ENCODE measurements around the gene HTR1E. TPM values are rescaled to one million over a fixed set of nuclear protein-coding genes. Genes with fewer than 3 reads are reported as not detected.
"Not testable (repeated sequence)": the region's sequence is repeated elsewhere in the genome, so short reads cannot be mapped to it uniquely, and the experiment has no call there.

HTR1E gene
- total RNA-seq, 1 experiment from 2014 or later: not detected

GRCh38 chr6:87001494-87001893 is 64.2 kb downstream of the HTR1E start:
- no peaks in the 10 kb centered on the region for H3K9me3 ChIP-seq (ENCODE audit: low read depth, low read length, poor library complexity, severe bottlenecking)
- ChIA-PET POLR2A (ENCODE audit: low non-redundant PET) (no interaction called here), CTCF (no interaction called here)
- no peak overlapping the region for H3K27ac ChIP-seq (ENCODE audit: low read depth, low read length, poor library complexity, severe bottlenecking)
- intact Hi-C loops (cut with micrococcal nuclease; ENCODE audit: unreplicated experiment): no loop called here
- DNase-seq (ENCODE audit: low spot score): no peak
- H3K4me1 ChIP-seq (ENCODE audit: insufficient read depth, low read length, poor library complexity, severe bottlenecking): no peaks in the 10 kb centered on the region
- no peak for TF ChIP-seq CTCF (conservative IDR thresholded peaks at IDR 0.05; ENCODE audit: low read depth, low read length)
- no peak for TF ChIP-seq EZH2 (IDR thresholded peaks at IDR 0.05; ENCODE audit: borderline replicate concordance, low read depth, low read length, poor library complexity, severe bottlenecking)
- no TSS peak for BruUV-seq (replicated peaks)
- H3K4me3 ChIP-seq (ENCODE audit: low read depth, low read length, poor library complexity, severe bottlenecking): no peak overlapping the region
- H3K36me3 ChIP-seq (ENCODE audit: insufficient read depth, low read length, poor library complexity, severe bottlenecking): no peaks in the 10 kb centered on the region
- peaks cover 4% of the 10 kb centered on the region for H3K27me3 ChIP-seq (replicated peaks; ENCODE audit: insufficient read depth, low read depth, low read length, poor library complexity)

GRCh38 chr6:87002391-87002790 is 65.1 kb downstream of the HTR1E start:
- BruUV-seq (replicated peaks); H3K4me1 ChIP-seq (ENCODE audit: insufficient read depth, low read length, poor library complexity, severe bottlenecking); H3K36me3 ChIP-seq (ENCODE audit: insufficient read depth, low read length, poor library complexity, severe bottlenecking); intact Hi-C loops (cut with micrococcal nuclease; ENCODE audit: unreplicated experiment); POLR2A ChIA-PET (ENCODE audit: low non-redundant PET); H3K9me3 ChIP-seq (ENCODE audit: low read depth, low read length, poor library complexity, severe bottlenecking); H3K27ac ChIP-seq (ENCODE audit: low read depth, low read length, poor library complexity, severe bottlenecking); CTCF ChIA-PET; H3K4me3 ChIP-seq (ENCODE audit: low read depth, low read length, poor library complexity, severe bottlenecking); H3K27me3 ChIP-seq (replicated peaks; ENCODE audit: insufficient read depth, low read depth, low read length, poor library complexity); DNase-seq (ENCODE audit: low spot score): not testable (repeated sequence)

GRCh38 chr6:87006541-87006940 is 69.2 kb downstream of the HTR1E start:
- H3K27ac ChIP-seq (ENCODE audit: low read depth, low read length, poor library complexity, severe bottlenecking); H3K9me3 ChIP-seq (ENCODE audit: low read depth, low read length, poor library complexity, severe bottlenecking); POLR2A ChIA-PET (ENCODE audit: low non-redundant PET); BruUV-seq (replicated peaks); H3K4me3 ChIP-seq (ENCODE audit: low read depth, low read length, poor library complexity, severe bottlenecking); H3K27me3 ChIP-seq (replicated peaks; ENCODE audit: insufficient read depth, low read depth, low read length, poor library complexity); CTCF ChIA-PET; H3K36me3 ChIP-seq (ENCODE audit: insufficient read depth, low read length, poor library complexity, severe bottlenecking); intact Hi-C loops (cut with micrococcal nuclease; ENCODE audit: unreplicated experiment); DNase-seq (ENCODE audit: low spot score); H3K4me1 ChIP-seq (ENCODE audit: insufficient read depth, low read length, poor library complexity, severe bottlenecking): not testable (repeated sequence)

GRCh38 chr6:87009581-87009980 is 72.3 kb downstream of the HTR1E start:
- H3K9me3 ChIP-seq (ENCODE audit: low read depth, low read length, poor library complexity, severe bottlenecking); H3K4me3 ChIP-seq (ENCODE audit: low read depth, low read length, poor library complexity, severe bottlenecking); BruUV-seq (replicated peaks); H3K27me3 ChIP-seq (replicated peaks; ENCODE audit: insufficient read depth, low read depth, low read length, poor library complexity); intact Hi-C loops (cut with micrococcal nuclease; ENCODE audit: unreplicated experiment); H3K27ac ChIP-seq (ENCODE audit: low read depth, low read length, poor library complexity, severe bottlenecking); POLR2A ChIA-PET (ENCODE audit: low non-redundant PET); DNase-seq (ENCODE audit: low spot score); H3K4me1 ChIP-seq (ENCODE audit: insufficient read depth, low read length, poor library complexity, severe bottlenecking); CTCF ChIA-PET; H3K36me3 ChIP-seq (ENCODE audit: insufficient read depth, low read length, poor library complexity, severe bottlenecking): not testable (repeated sequence)

- intact Hi-C loops (cut with micrococcal nuclease; ENCODE audit: unreplicated experiment): no loop called here
- no peak for DNase-seq (ENCODE audit: low spot score)
- Histone ChIP-seq H3K9me3 (ENCODE audit: low read depth, low read length, poor library complexity, severe bottlenecking) (no peaks in the 10 kb centered on the region), H3K27ac (ENCODE audit: low read depth, low read length, poor library complexity, severe bottlenecking) (no peak overlapping the region), H3K36me3 (ENCODE audit: insufficient read depth, low read length, poor library complexity, severe bottlenecking) (no peaks in the 10 kb centered on the region), H3K4me1 (ENCODE audit: insufficient read depth, low read length, poor library complexity, severe bottlenecking) (no peaks in the 10 kb centered on the region), H3K27me3 (replicated peaks; ENCODE audit: insufficient read depth, low read depth, low read length, poor library complexity) (no peaks in the 10 kb centered on the region), H3K4me3 (ENCODE audit: low read depth, low read length, poor library complexity, severe bottlenecking) (no peak overlapping the region)
- TF ChIP-seq CTCF (conservative IDR thresholded peaks at IDR 0.05; ENCODE audit: low read depth, low read length) (no peak), EZH2 (IDR thresholded peaks at IDR 0.05; ENCODE audit: borderline replicate concordance, low read depth, low read length, poor library complexity, severe bottlenecking) (no peak)
- ChIA-PET CTCF (no interaction called here), POLR2A (ENCODE audit: low non-redundant PET) (no interaction called here)
- BruUV-seq (replicated peaks): no TSS peak
Observed at GRCh38 chr6:87012035-87012434, 74.7 kb downstream of the HTR1E start.
